OCI-LY1 (cell line): ENCODE results near the gene TNFRSF18.

Experiments used
- EZH2 ChIP-seq: fragments of 200-600 bp; sonication (generic), shearing (Covaris generic); IDR thresholded peaks from 2 replicates; pipeline ENCODE4 v1.8.0; 2017; ENCODE audit warnings: borderline replicate concordance, mixed run types, mild to moderate bottlenecking, antibody characterized with exemption, low read length, moderate library complexity, mixed read lengths
- TF ChIP-seq, protein P1 (sequence below): fragments of 200-600 bp; sonication (generic), shearing (Covaris generic); IDR thresholded peaks from 2 replicates; pipeline ENCODE4 v1.5.1; 2017; ENCODE audit warnings: mild to moderate bottlenecking, antibody characterized with exemption, low read length, moderate library complexity, mixed read lengths

DNA sequence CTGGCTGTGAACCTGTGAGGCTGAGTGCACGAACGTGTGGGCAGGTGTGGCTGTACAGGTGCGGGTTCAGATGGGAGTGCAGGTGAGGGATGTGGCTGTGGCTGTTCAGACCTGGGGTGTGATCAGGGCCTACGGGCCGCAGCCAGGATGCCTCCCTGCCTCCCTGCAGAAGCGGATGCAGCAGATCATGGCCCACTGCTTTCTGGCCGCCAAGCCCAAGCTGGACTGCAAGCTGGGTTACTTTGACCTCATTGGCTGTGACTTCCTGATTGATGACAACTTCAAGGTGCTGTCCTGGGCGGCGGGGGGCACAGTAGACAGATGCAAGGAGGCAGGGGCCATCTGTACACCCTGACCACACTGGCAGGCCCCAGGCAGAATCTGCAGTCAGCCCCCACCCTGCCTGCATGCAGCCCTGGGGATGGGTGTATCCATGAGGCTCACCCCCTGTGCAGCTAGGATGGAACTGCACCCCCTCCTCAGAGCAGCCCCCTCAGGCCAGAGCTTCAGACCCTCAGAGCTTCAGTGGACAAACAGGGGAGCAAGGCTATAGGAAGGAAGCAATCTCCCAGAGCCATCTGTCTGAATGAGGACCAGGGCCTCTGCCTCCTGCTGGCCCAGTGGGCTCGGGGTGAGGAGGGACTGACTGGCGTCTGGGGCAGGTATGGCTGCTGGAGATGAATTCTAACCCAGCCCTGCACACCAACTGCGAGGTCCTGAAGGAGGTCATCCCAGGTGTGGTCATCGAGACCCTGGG lies 9.8 kb downstream of the TNFRSF18 start:
- no peak for TF ChIP-seq EZH2
- TF ChIP-seq, protein P1, sequence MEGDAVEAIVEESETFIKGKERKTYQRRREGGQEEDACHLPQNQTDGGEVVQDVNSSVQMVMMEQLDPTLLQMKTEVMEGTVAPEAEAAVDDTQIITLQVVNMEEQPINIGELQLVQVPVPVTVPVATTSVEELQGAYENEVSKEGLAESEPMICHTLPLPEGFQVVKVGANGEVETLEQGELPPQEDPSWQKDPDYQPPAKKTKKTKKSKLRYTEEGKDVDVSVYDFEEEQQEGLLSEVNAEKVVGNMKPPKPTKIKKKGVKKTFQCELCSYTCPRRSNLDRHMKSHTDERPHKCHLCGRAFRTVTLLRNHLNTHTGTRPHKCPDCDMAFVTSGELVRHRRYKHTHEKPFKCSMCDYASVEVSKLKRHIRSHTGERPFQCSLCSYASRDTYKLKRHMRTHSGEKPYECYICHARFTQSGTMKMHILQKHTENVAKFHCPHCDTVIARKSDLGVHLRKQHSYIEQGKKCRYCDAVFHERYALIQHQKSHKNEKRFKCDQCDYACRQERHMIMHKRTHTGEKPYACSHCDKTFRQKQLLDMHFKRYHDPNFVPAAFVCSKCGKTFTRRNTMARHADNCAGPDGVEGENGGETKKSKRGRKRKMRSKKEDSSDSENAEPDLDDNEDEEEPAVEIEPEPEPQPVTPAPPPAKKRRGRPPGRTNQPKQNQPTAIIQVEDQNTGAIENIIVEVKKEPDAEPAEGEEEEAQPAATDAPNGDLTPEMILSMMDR, result no peak
